Measurements from ENCODE around the gene PTGDS. TPM values are rescaled to one million over a fixed set of nuclear protein-coding genes. Genes with fewer than 3 reads are reported as not detected.

Gene PTGDS
- total RNA-seq, 1 donor from 2014 or later = 225 TPM

DNA sequence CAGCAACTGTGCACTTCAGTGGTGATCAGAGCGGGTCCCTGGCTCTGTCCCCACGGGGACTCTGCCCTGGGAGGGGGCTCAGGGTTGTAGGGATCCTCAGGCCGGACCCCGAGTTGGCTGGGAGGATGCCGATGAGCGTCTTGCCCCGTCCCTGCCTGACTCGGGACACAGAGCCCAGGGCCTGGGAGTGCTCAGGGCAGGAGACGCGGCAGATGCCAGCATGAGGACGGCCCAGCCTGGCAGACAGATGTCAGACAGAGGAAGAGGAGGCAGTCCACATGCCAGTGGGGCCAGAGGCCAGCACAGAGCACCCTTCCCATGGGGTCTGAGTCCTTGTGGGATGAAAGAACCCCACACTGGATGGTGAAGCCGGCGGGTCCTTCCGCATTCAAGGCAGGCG, 14.0 kb upstream of the PTGDS start:
- no peak for ATAC-seq
- Histone ChIP-seq H3K9me3 (no peaks in the 10 kb centered on the region), H3K36me3 (no peaks in the 10 kb centered on the region), H3K27me3 (ENCODE audit: low read depth) (no peaks in the 10 kb centered on the region), H3K27ac (no peak overlapping the region), H3K4me1 (peaks cover 8% of the 10 kb centered on the region), H3K4me3 (no peak overlapping the region)
- intact Hi-C loops (cut with DNase I) = no loop called here
- no peak for DNase-seq
- TF ChIP-seq CTCF (IDR thresholded peaks at IDR 0.05) = no peak

GRCh38 chr9:136963751-136964150, 13.6 kb upstream of the PTGDS start:
- Histone ChIP-seq H3K36me3 (no peaks in the 10 kb centered on the region), H3K27me3 (ENCODE audit: low read depth) (no peaks in the 10 kb centered on the region), H3K27ac (no peak overlapping the region), H3K9me3 (no peaks in the 10 kb centered on the region), H3K4me1 (peaks cover 8% of the 10 kb centered on the region), H3K4me3 (no peak overlapping the region)
- TF ChIP-seq CTCF (IDR thresholded peaks at IDR 0.05) = no peak
- no peak for DNase-seq
- ATAC-seq = no peak
- intact Hi-C loops (cut with DNase I) = no loop called here

GRCh38 chr9:136964171-136964689, 13.1 kb upstream of the PTGDS start:
- H3K9me3 ChIP-seq = no peaks in the 10 kb centered on the region
- H3K27ac ChIP-seq = no peak overlapping the region
- no peak for ATAC-seq
- H3K27me3 ChIP-seq (ENCODE audit: low read depth) = no peaks in the 10 kb centered on the region
- DNase-seq = no peak
- H3K36me3 ChIP-seq = no peaks in the 10 kb centered on the region
- no peak overlapping the region for H3K4me3 ChIP-seq
- intact Hi-C loops (cut with DNase I) = no loop called here
- peaks cover 8% of the 10 kb centered on the region for H3K4me1 ChIP-seq
- TF ChIP-seq CTCF (IDR thresholded peaks at IDR 0.05) = no peak

- DNase-seq = no peak
- no peak overlapping the region for H3K27ac ChIP-seq
- no peak for TF ChIP-seq CTCF (IDR thresholded peaks at IDR 0.05)
- no peaks in the 10 kb centered on the region for H3K9me3 ChIP-seq
- H3K27me3 ChIP-seq (ENCODE audit: low read depth) = no peaks in the 10 kb centered on the region
- intact Hi-C loops (cut with DNase I) = no loop called here
- H3K4me1 ChIP-seq = peaks cover 8% of the 10 kb centered on the region
- ATAC-seq = no peak
- no peaks in the 10 kb centered on the region for H3K36me3 ChIP-seq
- H3K4me3 ChIP-seq = no peak overlapping the region
These were observed 12.4 kb upstream of the PTGDS start for GRCh38 chr9:136964833-136965422.

GRCh38 chr9:136965771-136966484, 11.4 kb upstream of the PTGDS start:
- H3K9me3 ChIP-seq = no peaks in the 10 kb centered on the region
- ATAC-seq = peak in 1 of 2 donors; percentile 5
- no peak overlapping the region for H3K27ac ChIP-seq
- TF ChIP-seq CTCF (IDR thresholded peaks at IDR 0.05) = no peak
- no peaks in the 10 kb centered on the region for H3K27me3 ChIP-seq (ENCODE audit: low read depth)
- peaks cover 8% of the 10 kb centered on the region for H3K4me1 ChIP-seq
- intact Hi-C loops (cut with DNase I) = no loop called here
- DNase-seq = no peak
- H3K4me3 ChIP-seq = no peak overlapping the region
- no peaks in the 10 kb centered on the region for H3K36me3 ChIP-seq

All from lower lobe of right lung (tissue), 2 donors.